ENCODE results near the gene ADCY5.

The ADCY5 gene

GRCh38 chr3:123429362-123430125 lies 19.3 kb downstream of the ADCY5 start:
- no peak for DNase-seq (ENCODE audit: low spot score)

- DNase-seq (ENCODE audit: low spot score): no peak
Observed at GRCh38 chr3:123424999-123425712, 23.7 kb downstream of the ADCY5 start.

GRCh38 chr3:123424321-123424998 lies 24.4 kb downstream of the ADCY5 start:
- no peak for DNase-seq (ENCODE audit: low spot score)

- no peak for DNase-seq (ENCODE audit: low spot score)
Observed at GRCh38 chr3:123423806-123424205, 25.1 kb downstream of the ADCY5 start.

- no peak for DNase-seq (ENCODE audit: low spot score)
Observed at GRCh38 chr3:123423031-123423430, 25.9 kb downstream of the ADCY5 start.

- no peak for DNase-seq (ENCODE audit: low spot score)
Observed at GRCh38 chr3:123422457-123422856, 26.4 kb downstream of the ADCY5 start.

GRCh38 chr3:123421353-123422174 lies 27.3 kb downstream of the ADCY5 start:
- DNase-seq (ENCODE audit: low spot score): no peak

- DNase-seq (ENCODE audit: low spot score): no peak
Observed at GRCh38 chr3:123420416-123420968, 28.4 kb downstream of the ADCY5 start.

GRCh38 chr3:123419850-123420297 lies 29.0 kb downstream of the ADCY5 start:
- DNase-seq (ENCODE audit: low spot score): no peak

GRCh38 chr3:123419181-123419849 lies 29.6 kb downstream of the ADCY5 start:
- DNase-seq (ENCODE audit: low spot score): no peak

GRCh38 chr3:123416647-123417046 lies 32.2 kb downstream of the ADCY5 start:
- no peak for DNase-seq (ENCODE audit: low spot score)

- DNase-seq (ENCODE audit: low spot score): no peak
Observed at GRCh38 chr3:123416173-123416572, 32.7 kb downstream of the ADCY5 start.

GRCh38 chr3:123414973-123415775 lies 33.7 kb downstream of the ADCY5 start:
- DNase-seq (ENCODE audit: low spot score): no peak

- no peak for DNase-seq (ENCODE audit: low spot score)
Observed at GRCh38 chr3:123412811-123413604, 35.9 kb downstream of the ADCY5 start.

- no peak for DNase-seq (ENCODE audit: low spot score)
Observed at GRCh38 chr3:123412076-123412475, 36.8 kb downstream of the ADCY5 start.

- DNase-seq (ENCODE audit: low spot score): no peak
Observed at GRCh38 chr3:123411340-123412040, 37.4 kb downstream of the ADCY5 start.

- no peak for DNase-seq (ENCODE audit: low spot score)
Observed at GRCh38 chr3:123410149-123410515, 38.8 kb downstream of the ADCY5 start.

- DNase-seq (ENCODE audit: low spot score): peak; percentile 68
Observed at GRCh38 chr3:123409443-123410148, 39.3 kb downstream of the ADCY5 start.
